GM12878 (cell line): ENCODE measurements around the gene CSTA. TPM values are rescaled to one million over a fixed set of nuclear protein-coding genes. Genes with fewer than 3 reads are reported as not detected.

ENCODE experiments used
- ASH2L ChIP-seq: fragments of 300-600, 200-600 bp; sonication (generic); IDR thresholded peaks from 2 replicates; pipeline ENCODE4 v1.6.1; 2017; ENCODE audit warnings: low read depth, mild to moderate bottlenecking, borderline replicate concordance
- ATF7 ChIP-seq: fragments of 450-650 bp; IDR thresholded peaks from 2 replicates; pipeline ENCODE4 v1.6.1; 2016; ENCODE audit warnings: low read depth, mild to moderate bottlenecking
- CREB1 ChIP-seq: IDR thresholded peaks from 2 replicates; pipeline ENCODE4 v1.6.1; 2012; ENCODE audit warnings: low read depth, mild to moderate bottlenecking, inconsistent platforms
- ESRRA ChIP-seq: IDR thresholded peaks from 2 replicates; pipeline ENCODE4 v1.6.1; 2012; ENCODE audit warnings: mild to moderate bottlenecking, low read length, improper control_type of control experiment
- FOXM1 ChIP-seq: IDR thresholded peaks from 2 replicates; pipeline ENCODE4 v1.6.1; 2012; ENCODE audit warnings: low read depth, mild to moderate bottlenecking, inconsistent platforms, low read length, moderate library complexity
- HCFC1 ChIP-seq: fragments of 150-350 bp; IDR thresholded peaks from 2 replicates; pipeline ENCODE4 v1.6.1; 2014; ENCODE audit warnings: low read length
- JUNB ChIP-seq: IDR thresholded peaks from 2 replicates; pipeline ENCODE4 v1.6.1; 2016; ENCODE audit warnings: antibody characterized with exemption, mild to moderate bottlenecking
- LARP7 ChIP-seq: fragments of 450-650 bp; IDR thresholded peaks from 2 replicates; pipeline ENCODE4 v1.6.1; 2017; ENCODE audit warnings: mild to moderate bottlenecking
- NBN ChIP-seq: fragments of 450-650 bp; IDR thresholded peaks from 2 replicates; pipeline ENCODE4 v1.6.1; 2016
- NFIC ChIP-seq: IDR thresholded peaks from 2 replicates; pipeline ENCODE4 v1.6.1; 2012; ENCODE audit warnings: low read depth, mild to moderate bottlenecking, inconsistent platforms, low read length, moderate library complexity
- PML ChIP-seq: IDR thresholded peaks from 2 replicates; pipeline ENCODE4 v1.6.1; 2012; ENCODE audit warnings: low read length, inconsistent platforms
- POLR2AphosphoS2 ChIP-seq: IDR thresholded peaks from 2 replicates; pipeline ENCODE4 v1.6.1; 2011; ENCODE audit warnings: low read depth, mild to moderate bottlenecking, low read length, improper control_type of control experiment, moderate library complexity
- SIN3A ChIP-seq: IDR thresholded peaks from 2 replicates; pipeline ENCODE4 v1.6.1; 2012; ENCODE audit warnings: low read depth, low read length, improper control_type of control experiment
- SRF ChIP-seq, 2 experiments: IDR thresholded peaks; 2 replicates each; pipeline ENCODE4 v1.6.1; 2011; ENCODE audit warnings: low read depth in 2 of 2, low read length in 2 of 2, mild to moderate bottlenecking in 1 of 2, moderate library complexity in 1 of 2
- SUPT20H ChIP-seq: IDR thresholded peaks from 2 replicates; pipeline ENCODE4 v1.6.1; 2011; ENCODE audit warnings: low read depth, mild to moderate bottlenecking, low read length, moderate library complexity, borderline replicate concordance; ENCODE audit not compliant: control insufficient read depth
- WRNIP1 ChIP-seq: IDR thresholded peaks from 2 replicates; pipeline ENCODE4 v1.6.1; 2011; ENCODE audit warnings: low read depth, low read length, improper control_type of control experiment, borderline replicate concordance
- YBX1 ChIP-seq: fragments of 450-650 bp; IDR thresholded peaks from 2 replicates; pipeline ENCODE4 v1.6.1; 2016; ENCODE audit warnings: antibody characterized with exemption
- ZNF24 ChIP-seq: fragments of 450-650 bp; IDR thresholded peaks from 2 replicates; pipeline ENCODE4 v1.6.1; 2017; ENCODE audit warnings: antibody characterized with exemption, mild to moderate bottlenecking
- ZSCAN29 ChIP-seq: fragments of 450-650 bp; IDR thresholded peaks from 2 replicates; pipeline ENCODE4 v1.6.1; 2017; ENCODE audit warnings: mild to moderate bottlenecking, moderate library complexity
- ZZZ3 ChIP-seq: IDR thresholded peaks from 2 replicates; pipeline ENCODE4 v1.6.1; 2011; ENCODE audit warnings: low read depth; ENCODE audit not compliant: control insufficient read depth, insufficient read length
- polyA plus RNA-seq, 11 experiments: library from polyadenylated mRNA; depleted of rRNA in 4 of 11; unstranded in 6 of 11; stranded (reverse) in 5 of 11; fragments of >200 nt; fragmentation: Nextera tagmentation in 4 of 11; fragmentation: Illumina TruSeq in 1 of 11; extraction: Ambion mirVana in 4 of 11; extraction: Trizol in 1 of 11; gene quantifications; 1 replicate in 1 of 11; 2 replicates in 10 of 11; pipeline versions ENCODE4 v1.2.1 to v1.2.3, GENCODE V29; 2011 to 2016; ENCODE audit warnings: inconsistent platforms in 2 of 11, missing spikeins in 2 of 11, low read depth in 1 of 11
- total RNA-seq, 4 experiments: library from RNA; depleted of rRNA in 3 of 4; stranded (reverse); fragments of >200 nt in 3 of 4; fragmentation: Illumina TruSeq in 1 of 4; extraction: Trizol in 1 of 4; gene quantifications; 2 replicates each; pipeline versions ENCODE4 v1.2.1 to v1.2.3, GENCODE V29; 2013 to 2021
- TF ChIP-seq, protein P1 (sequence below): fragments of 450-650 bp; IDR thresholded peaks from 2 replicates; pipeline ENCODE4 v1.6.1; 2018; ENCODE audit warnings: borderline replicate concordance, mild to moderate bottlenecking; ENCODE audit not compliant: partially characterized antibody
- TF ChIP-seq, protein P2 (sequence below): IDR thresholded peaks from 2 replicates; pipeline ENCODE4 v1.6.1; 2011; ENCODE audit warnings: low read depth, low read length, improper control_type of control experiment, borderline replicate concordance
- TF ChIP-seq, protein P3 (sequence below): fragments of 450-650 bp; formaldehyde crosslinking; IDR thresholded peaks from 2 replicates; pipeline ENCODE4 v1.5.0; 2022; ENCODE audit warnings: mild to moderate bottlenecking, missing genetic modification characterization
- TF ChIP-seq, protein P4 (sequence below): fragments of 450-650 bp; IDR thresholded peaks from 2 replicates; pipeline ENCODE4 v1.6.1; 2017; ENCODE audit warnings: low read depth, mild to moderate bottlenecking, moderate library complexity

CSTA gene
- total and polyA plus RNA-seq, 10 of the 15 experiments (the other 5 are each of a cell fraction or from before 2014, with no cell fraction given) = 1.8 to 6.7 (median 3.4) TPM

DNA sequence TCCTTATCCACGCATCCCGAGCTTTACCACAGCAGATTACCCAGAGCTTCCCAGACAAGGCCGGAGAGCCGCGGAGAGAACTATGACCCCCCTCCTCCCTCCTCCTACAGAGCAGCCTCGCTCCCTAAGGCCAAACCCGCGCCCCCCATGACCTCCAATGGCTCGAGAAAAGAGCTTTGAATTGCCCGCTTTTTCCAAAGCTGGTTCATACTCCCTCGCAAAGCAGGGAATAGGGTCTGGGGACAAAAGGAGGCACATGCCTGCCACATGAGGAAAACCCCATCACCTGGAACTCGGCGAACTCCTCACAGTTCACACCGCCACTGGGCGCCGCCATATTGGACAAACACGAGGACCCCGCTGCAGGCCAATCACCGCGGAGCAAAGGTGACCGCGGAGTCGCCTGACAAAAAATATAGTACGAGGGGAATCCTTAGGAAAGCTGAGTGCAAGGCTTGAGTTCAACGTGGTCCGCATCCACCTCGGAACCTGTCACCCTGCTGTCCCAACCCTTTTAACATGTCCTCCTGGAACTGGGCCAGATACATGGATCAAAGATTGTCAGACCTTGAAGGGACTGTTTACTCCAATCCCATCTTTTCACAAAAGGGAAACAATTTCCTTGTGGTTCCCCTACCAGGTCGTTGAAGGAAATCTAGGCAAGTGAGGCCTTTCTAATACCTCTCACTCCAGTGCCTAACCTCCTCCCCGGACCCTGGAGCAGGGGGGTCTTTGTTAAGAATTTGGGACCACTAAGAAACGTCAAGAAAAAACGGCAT is 58.0 kb downstream of the CSTA start, which contains the start of gene MIX23 (continued):
- TF ChIP-seq, protein P1, sequence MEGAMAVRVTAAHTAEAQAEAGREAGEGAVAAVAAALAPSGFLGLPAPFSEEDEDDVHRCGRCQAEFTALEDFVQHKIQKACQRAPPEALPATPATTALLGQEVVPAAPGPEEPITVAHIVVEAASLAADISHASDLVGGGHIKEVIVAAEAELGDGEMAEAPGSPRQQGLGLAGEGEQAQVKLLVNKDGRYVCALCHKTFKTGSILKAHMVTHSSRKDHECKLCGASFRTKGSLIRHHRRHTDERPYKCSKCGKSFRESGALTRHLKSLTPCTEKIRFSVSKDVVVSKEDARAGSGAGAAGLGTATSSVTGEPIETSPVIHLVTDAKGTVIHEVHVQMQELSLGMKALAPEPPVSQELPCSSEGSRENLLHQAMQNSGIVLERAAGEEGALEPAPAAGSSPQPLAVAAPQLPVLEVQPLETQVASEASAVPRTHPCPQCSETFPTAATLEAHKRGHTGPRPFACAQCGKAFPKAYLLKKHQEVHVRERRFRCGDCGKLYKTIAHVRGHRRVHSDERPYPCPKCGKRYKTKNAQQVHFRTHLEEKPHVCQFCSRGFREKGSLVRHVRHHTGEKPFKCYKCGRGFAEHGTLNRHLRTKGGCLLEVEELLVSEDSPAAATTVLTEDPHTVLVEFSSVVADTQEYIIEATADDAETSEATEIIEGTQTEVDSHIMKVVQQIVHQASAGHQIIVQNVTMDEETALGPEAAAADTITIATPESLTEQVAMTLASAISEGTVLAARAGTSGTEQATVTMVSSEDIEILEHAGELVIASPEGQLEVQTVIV = no peak
- TF ChIP-seq ATF7 (peak; percentile 10; the same call in 1 of the 2 replicates), ASH2L (peak; percentile 83; the same call in 1 of the 2 replicates), LARP7 (no peak), WRNIP1 (no peak), YBX1 (no peak), ZZZ3 (no peak), JUNB (no peak), SUPT20H (no peak), PML (peak; percentile 73; the same call in 1 of the 2 replicates), ESRRA (no peak), CREB1 (peak; percentile 49), HCFC1 (peak; percentile 70), NBN (0 out of 2 replicates have a peak, but pooled peaks have one; percentile 39), FOXM1 (no peak), POLR2AphosphoS2 (no peak; the same call in 1 of the 2 replicates), SRF (IDR thresholded peaks at IDR 0.05; ENCODE audit: low read depth in 2 of 2, low read length in 2 of 2) (no peak), SIN3A (peak; percentile 86; the same call in 1 of the 2 replicates), NFIC (peak; percentile 20; the same call in 1 of the 2 replicates), ZNF24 (no peak), ZSCAN29 (no peak)
- TF ChIP-seq, protein P2, sequence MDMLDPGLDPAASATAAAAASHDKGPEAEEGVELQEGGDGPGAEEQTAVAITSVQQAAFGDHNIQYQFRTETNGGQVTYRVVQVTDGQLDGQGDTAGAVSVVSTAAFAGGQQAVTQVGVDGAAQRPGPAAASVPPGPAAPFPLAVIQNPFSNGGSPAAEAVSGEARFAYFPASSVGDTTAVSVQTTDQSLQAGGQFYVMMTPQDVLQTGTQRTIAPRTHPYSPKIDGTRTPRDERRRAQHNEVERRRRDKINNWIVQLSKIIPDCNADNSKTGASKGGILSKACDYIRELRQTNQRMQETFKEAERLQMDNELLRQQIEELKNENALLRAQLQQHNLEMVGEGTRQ = no peak
- TF ChIP-seq, protein P3, sequence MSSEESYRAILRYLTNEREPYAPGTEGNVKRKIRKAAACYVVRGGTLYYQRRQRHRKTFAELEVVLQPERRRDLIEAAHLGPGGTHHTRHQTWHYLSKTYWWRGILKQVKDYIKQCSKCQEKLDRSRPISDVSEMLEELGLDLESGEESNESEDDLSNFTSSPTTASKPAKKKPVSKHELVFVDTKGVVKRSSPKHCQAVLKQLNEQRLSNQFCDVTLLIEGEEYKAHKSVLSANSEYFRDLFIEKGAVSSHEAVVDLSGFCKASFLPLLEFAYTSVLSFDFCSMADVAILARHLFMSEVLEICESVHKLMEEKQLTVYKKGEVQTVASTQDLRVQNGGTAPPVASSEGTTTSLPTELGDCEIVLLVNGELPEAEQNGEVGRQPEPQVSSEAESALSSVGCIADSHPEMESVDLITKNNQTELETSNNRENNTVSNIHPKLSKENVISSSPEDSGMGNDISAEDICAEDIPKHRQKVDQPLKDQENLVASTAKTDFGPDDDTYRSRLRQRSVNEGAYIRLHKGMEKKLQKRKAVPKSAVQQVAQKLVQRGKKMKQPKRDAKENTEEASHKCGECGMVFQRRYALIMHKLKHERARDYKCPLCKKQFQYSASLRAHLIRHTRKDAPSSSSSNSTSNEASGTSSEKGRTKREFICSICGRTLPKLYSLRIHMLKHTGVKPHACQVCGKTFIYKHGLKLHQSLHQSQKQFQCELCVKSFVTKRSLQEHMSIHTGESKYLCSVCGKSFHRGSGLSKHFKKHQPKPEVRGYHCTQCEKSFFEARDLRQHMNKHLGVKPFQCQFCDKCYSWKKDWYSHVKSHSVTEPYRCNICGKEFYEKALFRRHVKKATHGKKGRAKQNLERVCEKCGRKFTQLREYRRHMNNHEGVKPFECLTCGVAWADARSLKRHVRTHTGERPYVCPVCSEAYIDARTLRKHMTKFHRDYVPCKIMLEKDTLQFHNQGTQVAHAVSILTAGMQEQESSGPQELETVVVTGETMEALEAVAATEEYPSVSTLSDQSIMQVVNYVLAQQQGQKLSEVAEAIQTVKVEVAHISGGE (CRISPR knock-in tag) = no peak
- TF ChIP-seq, protein P4, sequence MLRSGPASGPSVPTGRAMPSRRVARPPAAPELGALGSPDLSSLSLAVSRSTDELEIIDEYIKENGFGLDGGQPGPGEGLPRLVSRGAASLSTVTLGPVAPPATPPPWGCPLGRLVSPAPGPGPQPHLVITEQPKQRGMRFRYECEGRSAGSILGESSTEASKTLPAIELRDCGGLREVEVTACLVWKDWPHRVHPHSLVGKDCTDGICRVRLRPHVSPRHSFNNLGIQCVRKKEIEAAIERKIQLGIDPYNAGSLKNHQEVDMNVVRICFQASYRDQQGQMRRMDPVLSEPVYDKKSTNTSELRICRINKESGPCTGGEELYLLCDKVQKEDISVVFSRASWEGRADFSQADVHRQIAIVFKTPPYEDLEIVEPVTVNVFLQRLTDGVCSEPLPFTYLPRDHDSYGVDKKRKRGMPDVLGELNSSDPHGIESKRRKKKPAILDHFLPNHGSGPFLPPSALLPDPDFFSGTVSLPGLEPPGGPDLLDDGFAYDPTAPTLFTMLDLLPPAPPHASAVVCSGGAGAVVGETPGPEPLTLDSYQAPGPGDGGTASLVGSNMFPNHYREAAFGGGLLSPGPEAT = peak; percentile 100
